OCI-LY7 (cell line): ENCODE data around the gene TSHZ2. TPM values are rescaled to one million over a fixed set of nuclear protein-coding genes. Genes with fewer than 3 reads are reported as not detected.

Experiments used
- BruUV-seq: library from RNA; stranded (reverse); fragments of 400-500 nt; replicated peaks from 2 replicates; lab custom pipeline; 2021; lab: Mats Ljungman, UMichigan
- CTCF ChIA-PET: fragments of 300-600 bp; sonication (Branson Sonifier 250); formaldehyde crosslinking; loops from one replicate; lab custom pipeline; 2022; ENCODE audit warnings: antibody characterized with exemption; ENCODE audit not compliant: unreplicated experiment; lab: Charles Lee
- POLR2A ChIA-PET: fragments of 300-600 bp; sonication (Branson Sonifier 250); formaldehyde crosslinking; loops from one replicate; lab custom pipeline; 2022; ENCODE audit warnings: antibody characterized with exemption; lab: Charles Lee
- DNase-seq: peaks from one replicate; pipeline ENCODE4 v3.0.0-alpha.2; 2015; ENCODE audit warnings: low spot score
- H2AFZ ChIP-seq: fragments of 200-600 bp; sonication (generic), shearing (Covaris generic); 2 replicates; pipeline ENCODE4 v1.6.1; 2014; ENCODE audit warnings: mild to moderate bottlenecking, antibody characterized with exemption, low read length, moderate library complexity
- H3K27ac ChIP-seq: fragments of 200-600 bp; sonication (generic); 2 replicates; pipeline ENCODE4 v1.5.1; 2014; ENCODE audit warnings: mixed run types, low read depth, mild to moderate bottlenecking, moderate library complexity, low read length, inconsistent platforms; ENCODE audit not compliant: poor library complexity, severe bottlenecking
- H3K36me3 ChIP-seq: fragments of 200-600 bp; sonication (generic); 2 replicates; pipeline ENCODE4 v1.6.1; 2014; ENCODE audit warnings: mild to moderate bottlenecking, antibody characterized with exemption, low read length, moderate library complexity, mixed read lengths; ENCODE audit not compliant: insufficient read depth
- H3K4me1 ChIP-seq: fragments of 200-600 bp; sonication (generic); 2 replicates; pipeline ENCODE4 v1.5.1; 2014; ENCODE audit warnings: mild to moderate bottlenecking, low read length; ENCODE audit not compliant: insufficient read depth, poor library complexity, severe bottlenecking
- H3K4me2 ChIP-seq: fragments of 200-600 bp; sonication (generic); 2 replicates; pipeline ENCODE4 v1.6.1; 2014; ENCODE audit warnings: mild to moderate bottlenecking, low read length
- H3K4me3 ChIP-seq: fragments of 200-600 bp; sonication (generic); 2 replicates; pipeline ENCODE4 v1.5.1; 2014; ENCODE audit warnings: mild to moderate bottlenecking, low read depth, low read length; ENCODE audit not compliant: poor library complexity, severe bottlenecking
- H3K79me2 ChIP-seq: fragments of 200-600 bp; sonication (generic); 2 replicates; pipeline ENCODE4 v1.6.1; 2016; ENCODE audit warnings: low read depth, mild to moderate bottlenecking, low read length, moderate library complexity, mixed read lengths; ENCODE audit not compliant: insufficient read depth
- H3K9me2 ChIP-seq: fragments of 200-600 bp; sonication (generic); 2 replicates; pipeline ENCODE4 v1.6.1; 2016; ENCODE audit warnings: mild to moderate bottlenecking, low read length, mixed read lengths; ENCODE audit not compliant: insufficient read depth
- H3K9me3 ChIP-seq: fragments of 200-600 bp; sonication (generic); 2 replicates; pipeline ENCODE4 v1.6.1; 2014; ENCODE audit warnings: mild to moderate bottlenecking, mixed run types, low read length, mixed read lengths
- H4K20me1 ChIP-seq: fragments of 200-600 bp; sonication (generic); 2 replicates; pipeline ENCODE4 v1.6.1; 2014; ENCODE audit warnings: mild to moderate bottlenecking, antibody characterized with exemption, low read length, moderate library complexity, mixed read lengths; ENCODE audit not compliant: insufficient read depth
- CTCF ChIP-seq: fragments of 200-600 bp; sonication (generic); conservative IDR thresholded peaks from 2 replicates; pipeline ENCODE4 v1.5.1; 2014; ENCODE audit warnings: mild to moderate bottlenecking, antibody characterized with exemption, low read length, moderate library complexity, mixed read lengths
- EZH2phosphoT487 ChIP-seq: fragments of 200-600 bp; sonication (generic); IDR thresholded peaks from 2 replicates; pipeline ENCODE4 v1.6.1; 2018; ENCODE audit warnings: low read depth, borderline replicate concordance, mild to moderate bottlenecking, mixed run types, antibody characterized with exemption, low read length, moderate library complexity, mixed read lengths
- intact Hi-C: fragments of 100-400 bp; cut with micrococcal nuclease; formaldehyde crosslinking; loops from one replicate; pipeline ENCODE4 v1.10.0; 2022; ENCODE audit not compliant: unreplicated experiment
- total RNA-seq, 2 experiments: library from RNA; depleted of rRNA in 1 of 2; stranded (reverse); fragments of >200 nt in 1 of 2; shearing (Covaris generic) in 1 of 2; gene quantifications; 2 replicates each; pipeline ENCODE4 v1.2.3, GENCODE V29; 2014 to 2022

The TSHZ2 gene
- total RNA-seq, 2 experiments from 2014 or later = not detected

DNA sequence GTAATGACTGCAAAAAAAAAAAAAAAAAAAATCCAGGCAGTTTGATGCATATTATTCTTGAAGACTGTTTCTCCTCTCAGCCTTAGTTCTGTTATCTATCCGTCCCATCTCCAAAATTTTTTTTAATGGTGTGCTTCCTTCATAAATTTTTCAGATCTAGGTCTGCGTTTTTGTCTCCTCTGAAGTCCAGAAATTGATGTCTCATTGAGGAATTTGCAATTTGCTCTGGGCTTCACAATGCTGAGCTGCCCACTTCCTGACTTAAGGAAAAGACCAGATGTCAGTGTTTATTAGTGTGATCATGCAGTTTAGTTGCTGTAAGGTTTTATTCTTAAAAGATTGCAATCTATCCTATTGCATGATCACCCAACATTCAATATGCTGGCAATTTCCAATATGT is 323.9 kb downstream of the TSHZ2 start:
- BruUV-seq = no TSS peak
- Histone ChIP-seq H3K36me3 (no peaks in the 10 kb centered on the region), H3K27ac (no peak overlapping the region), H3K4me3 (no peak overlapping the region), H3K4me2 (no peak overlapping the region), H4K20me1 (no peaks in the 10 kb centered on the region), H2AFZ (no peak overlapping the region), H3K9me2 (no peaks in the 10 kb centered on the region), H3K79me2 (no peaks in the 10 kb centered on the region), H3K4me1 (no peaks in the 10 kb centered on the region), H3K9me3 (no peaks in the 10 kb centered on the region)
- CTCF ChIA-PET = interaction anchor here (0.5 kb wide), 1 partner anchor 211 kb away, joined by 4 read pairs; no protein-coding TSS in a partner anchor
- no peak for DNase-seq
- POLR2A ChIA-PET = interaction anchor here (0.6 to 1.7 kb wide), 2 partner anchors 17 to 662 kb away, joined by 3 to 5 read pairs; no protein-coding TSS in a partner anchor
- TF ChIP-seq CTCF (no peak), EZH2phosphoT487 (no peak)
- intact Hi-C loops = no loop called here

DNA sequence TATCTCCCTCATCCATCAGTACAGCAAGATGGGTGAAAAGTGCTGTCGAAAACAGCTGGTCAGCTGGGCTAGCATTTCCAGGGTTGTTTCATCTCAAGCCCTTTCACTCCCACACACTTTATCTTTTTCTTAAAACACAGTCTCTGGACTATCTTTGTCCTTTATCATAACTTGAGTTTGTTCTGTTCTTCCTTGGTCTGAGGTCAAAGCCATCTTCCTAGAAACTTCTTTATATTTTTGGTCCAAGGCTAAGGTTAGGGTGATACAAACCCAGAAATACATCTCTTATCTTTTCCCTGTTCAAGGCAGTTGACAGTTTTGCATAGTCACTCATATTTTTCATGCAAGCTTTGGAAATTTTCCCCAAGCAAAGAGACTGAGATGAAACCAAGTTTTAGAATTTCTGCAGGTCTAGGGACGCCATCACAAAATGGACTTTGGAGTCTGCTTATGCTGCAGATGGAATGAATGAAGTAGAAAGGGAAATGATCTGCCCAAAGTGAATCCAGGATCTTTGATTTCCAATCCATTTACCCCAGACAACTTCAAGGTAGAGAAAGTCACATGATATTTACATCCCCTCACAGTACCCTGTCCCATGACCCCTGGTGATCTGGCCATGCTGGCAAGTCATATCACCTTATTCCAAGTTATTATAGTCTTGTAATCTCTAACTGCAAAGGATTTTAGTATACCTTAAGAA is 324.4 kb downstream of the TSHZ2 start:
- Histone ChIP-seq H3K27ac (no peak overlapping the region), H3K9me2 (no peaks in the 10 kb centered on the region), H3K4me2 (no peak overlapping the region), H3K4me3 (no peak overlapping the region), H2AFZ (no peak overlapping the region), H3K36me3 (no peaks in the 10 kb centered on the region), H3K4me1 (no peaks in the 10 kb centered on the region), H3K9me3 (no peaks in the 10 kb centered on the region), H4K20me1 (no peaks in the 10 kb centered on the region), H3K79me2 (no peaks in the 10 kb centered on the region)
- CTCF ChIA-PET = interaction anchor here (0.5 kb wide), 1 partner anchor 212 kb away, joined by 4 read pairs; no protein-coding TSS in a partner anchor
- intact Hi-C loops = no loop called here
- BruUV-seq = no TSS peak
- no peak for DNase-seq
- TF ChIP-seq CTCF (no peak), EZH2phosphoT487 (no peak)
- POLR2A ChIA-PET = interaction anchor here (0.7 to 1.7 kb wide), 4 partner anchors 18 to 611 kb away, joined by 3 to 5 read pairs (median 4); no protein-coding TSS in a partner anchor

DNA sequence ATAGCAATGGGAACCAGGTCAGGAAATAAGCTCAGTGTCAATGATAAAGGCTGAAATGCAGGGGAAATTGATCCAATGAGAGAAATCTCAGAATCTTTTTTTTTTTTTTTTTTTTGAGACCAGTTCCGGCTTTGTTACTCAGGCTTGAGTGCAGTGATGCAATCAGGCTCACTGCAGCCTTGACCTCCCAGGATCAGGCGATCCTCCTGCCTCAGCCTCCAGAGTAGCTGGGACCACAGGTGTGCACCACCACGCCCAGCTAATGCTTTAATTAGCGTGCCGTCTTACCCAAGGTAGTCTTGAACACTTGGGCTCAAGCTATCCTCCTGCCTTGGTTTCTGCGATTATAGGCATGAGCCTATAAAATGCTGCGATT is 325.0 kb downstream of the TSHZ2 start:
- H3K9me3 ChIP-seq = no peaks in the 10 kb centered on the region
- H3K4me3 ChIP-seq = no peak overlapping the region
- CTCF ChIA-PET = no interaction called here
- H2AFZ ChIP-seq = no peak overlapping the region
- no peaks in the 10 kb centered on the region for H4K20me1 ChIP-seq
- H3K4me2 ChIP-seq = no peak overlapping the region
- H3K79me2 ChIP-seq = no peaks in the 10 kb centered on the region
- H3K9me2 ChIP-seq = no peaks in the 10 kb centered on the region
- DNase-seq = no peak
- H3K4me1 ChIP-seq = no peaks in the 10 kb centered on the region
- H3K36me3 ChIP-seq = no peaks in the 10 kb centered on the region
- BruUV-seq = no TSS peak
- no peak overlapping the region for H3K27ac ChIP-seq
- POLR2A ChIA-PET = interaction anchor here (0.7 to 1.7 kb wide), 5 partner anchors 18 to 612 kb away, joined by 3 to 5 read pairs (median 4); no protein-coding TSS in a partner anchor
- intact Hi-C loops = no loop called here
- TF ChIP-seq EZH2phosphoT487 = no peak
